GM21786 (cell line): ENCODE data around the gene CD79A.

ENCODE experiments used
- ATAC-seq: cut with Tn5 transposase; IDR thresholded peaks from one replicate; pipeline ENCODE4 v1.9.1; 2021; ENCODE audit not compliant: unreplicated experiment

Gene CD79A

DNA sequence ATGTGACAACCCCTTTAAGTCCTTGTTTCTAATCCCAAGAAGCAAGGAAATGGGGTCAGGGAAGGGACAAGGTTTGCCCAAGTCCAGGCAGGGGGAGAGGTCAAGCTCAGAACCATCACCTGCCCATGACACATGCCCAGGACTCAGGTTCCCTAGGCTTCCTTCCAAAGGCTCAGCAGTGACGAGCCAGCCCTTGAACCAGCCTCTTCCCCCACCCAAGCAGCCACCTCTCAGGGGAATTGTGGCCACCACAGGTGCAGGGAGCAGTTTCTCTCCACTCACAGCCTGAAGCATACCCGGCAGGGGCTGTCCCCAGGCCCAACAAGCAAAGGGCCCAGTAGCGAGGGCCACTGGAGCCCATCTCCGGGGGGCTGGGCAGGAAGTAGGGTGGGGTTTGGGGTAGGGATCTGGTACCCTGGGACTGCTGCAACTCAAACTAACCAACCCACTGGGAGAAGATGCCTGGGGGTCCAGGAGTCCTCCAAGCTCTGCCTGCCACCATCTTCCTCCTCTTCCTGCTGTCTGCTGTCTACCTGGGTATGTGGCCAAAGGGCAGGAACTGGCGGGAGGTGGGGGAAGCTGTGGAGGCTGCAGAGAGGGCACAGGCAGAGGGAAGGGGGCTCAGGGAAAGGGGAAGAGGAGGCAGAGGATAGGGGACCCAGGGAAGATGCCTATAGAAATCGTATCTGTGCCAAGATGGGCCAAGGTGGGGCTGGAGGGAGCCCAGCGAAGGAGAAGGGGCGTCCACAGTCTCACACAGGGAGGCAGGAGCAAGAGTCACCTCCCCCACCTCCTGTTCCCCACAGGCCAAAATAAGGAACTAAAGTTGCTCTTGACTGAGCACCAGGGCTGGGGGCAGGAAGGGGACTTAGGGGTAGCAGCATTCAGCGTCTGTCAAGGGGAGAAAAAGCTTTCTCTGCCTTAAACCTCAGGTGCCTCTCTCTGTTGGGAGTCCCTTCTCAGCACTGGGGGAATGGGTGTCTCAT lies at the start of gene CD79A:
TSS of gene CD79A (plus strand) at position 433 of the 986 bp plus-strand sequence. CDS start at position 459, 26 bp downstream.
- ATAC-seq: peak; percentile 66

DNA sequence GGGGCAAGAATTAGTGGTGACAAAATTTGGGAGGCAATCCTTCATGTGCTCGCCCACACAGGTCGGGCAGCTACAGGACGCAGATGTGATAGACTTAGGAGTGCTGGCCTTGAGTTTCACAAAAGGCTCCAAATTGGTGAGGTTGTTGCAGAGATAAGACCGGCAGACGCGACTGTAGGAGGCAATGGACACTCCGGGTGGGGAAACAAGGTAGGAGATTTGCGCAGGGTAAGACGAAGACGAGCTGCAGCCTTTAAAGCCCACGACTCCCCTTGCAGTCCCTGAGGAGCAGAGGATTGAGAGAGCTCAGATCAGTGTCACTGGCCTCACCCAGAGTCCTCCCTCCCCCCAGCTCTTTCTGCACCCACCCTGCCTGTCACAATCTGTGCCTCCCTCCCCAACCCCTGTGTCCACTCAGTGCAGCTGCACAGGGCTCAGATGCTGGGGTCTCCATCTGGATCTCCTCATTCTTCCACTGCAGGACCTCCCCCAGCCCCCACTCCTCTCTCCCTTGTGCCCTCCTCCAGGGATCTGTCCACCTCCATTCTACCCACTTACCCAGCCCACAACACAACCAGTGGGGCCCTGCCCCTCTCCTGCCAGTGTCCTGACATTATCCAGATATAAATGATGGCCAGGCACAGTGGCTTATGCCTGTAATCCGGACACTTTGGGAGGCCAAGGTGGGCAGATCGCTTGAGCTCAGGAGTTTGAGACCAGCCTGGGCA lies 38.9 kb upstream of the CD79A start:
- ATAC-seq: no peak

DNA sequence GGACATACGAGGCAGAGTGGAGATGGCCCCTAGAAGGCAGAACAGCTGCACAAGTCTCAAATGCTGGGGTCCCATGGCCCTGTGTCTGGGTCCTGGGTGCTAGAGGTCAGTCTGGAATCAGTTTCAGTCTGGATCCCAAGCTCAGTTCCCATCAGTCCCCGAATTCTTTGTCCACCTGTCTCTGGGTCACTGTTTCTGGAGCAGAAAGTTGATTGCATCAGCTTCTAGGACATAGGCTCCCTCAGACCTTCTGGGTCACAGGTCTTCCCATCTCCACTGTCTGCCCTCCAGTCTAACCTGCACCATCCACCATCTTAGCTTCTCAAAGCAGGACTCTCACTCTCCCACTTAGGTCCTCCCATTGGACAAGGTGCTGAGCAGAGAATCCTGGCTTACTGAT lies 37.9 kb upstream of the CD79A start:
- ATAC-seq: no peak

DNA sequence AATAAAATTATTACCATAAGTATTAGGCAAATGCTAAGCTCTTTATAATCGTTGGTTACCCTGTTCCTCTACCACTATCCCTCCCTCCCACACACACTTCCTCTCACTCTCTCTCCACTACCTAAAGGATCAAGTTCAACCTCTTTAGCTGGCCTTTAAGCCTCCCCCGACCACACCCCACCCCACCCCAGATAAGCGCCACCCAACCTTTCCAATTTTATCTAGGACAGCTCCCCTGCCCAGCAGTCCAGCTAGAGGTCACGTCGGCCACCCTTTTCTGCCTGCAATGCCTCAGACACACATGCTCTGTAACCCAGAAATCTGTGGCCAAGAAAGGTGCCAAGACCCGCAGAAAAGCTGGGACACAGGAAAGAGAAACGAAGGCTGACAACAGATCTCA lies 33.7 kb upstream of the CD79A start:
- ATAC-seq: no peak

DNA sequence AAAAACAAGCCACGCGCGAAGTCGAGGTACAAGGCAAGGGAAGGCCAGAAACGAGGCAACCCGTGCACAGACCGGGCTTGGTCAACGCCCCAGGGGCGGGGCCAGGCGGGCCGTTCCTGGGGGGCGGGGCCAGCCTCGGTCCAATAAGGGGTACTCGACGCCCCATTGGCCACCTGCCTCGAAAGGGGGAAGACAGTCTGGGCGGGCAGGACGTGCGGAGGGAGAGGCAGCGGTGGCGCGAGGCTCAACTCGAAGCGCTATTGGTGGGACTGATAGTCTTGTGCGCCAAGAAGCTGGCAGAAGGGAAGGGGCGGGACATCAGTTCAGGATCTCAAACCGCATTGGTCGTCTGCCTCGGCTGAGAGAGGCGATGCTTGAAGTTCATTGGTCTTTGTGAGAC lies 32.5 kb upstream of the CD79A start, which contains the start of gene LYPD4:
TSS of gene LYPD4 (minus strand) at position 83 of the 400 bp plus-strand sequence. CDS start 5,398 bp downstream, outside the sequence.
- no peak for ATAC-seq

DNA sequence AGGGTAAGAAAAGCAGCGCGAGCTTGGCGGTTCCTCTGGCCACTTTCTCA lies 32.3 kb upstream of the CD79A start, which contains the start of gene DMRTC2:
TSS of gene DMRTC2 (plus strand) at position 42 of the 50 bp plus-strand sequence. CDS start 2,387 bp downstream, outside the sequence.
- ATAC-seq: no peak

DNA sequence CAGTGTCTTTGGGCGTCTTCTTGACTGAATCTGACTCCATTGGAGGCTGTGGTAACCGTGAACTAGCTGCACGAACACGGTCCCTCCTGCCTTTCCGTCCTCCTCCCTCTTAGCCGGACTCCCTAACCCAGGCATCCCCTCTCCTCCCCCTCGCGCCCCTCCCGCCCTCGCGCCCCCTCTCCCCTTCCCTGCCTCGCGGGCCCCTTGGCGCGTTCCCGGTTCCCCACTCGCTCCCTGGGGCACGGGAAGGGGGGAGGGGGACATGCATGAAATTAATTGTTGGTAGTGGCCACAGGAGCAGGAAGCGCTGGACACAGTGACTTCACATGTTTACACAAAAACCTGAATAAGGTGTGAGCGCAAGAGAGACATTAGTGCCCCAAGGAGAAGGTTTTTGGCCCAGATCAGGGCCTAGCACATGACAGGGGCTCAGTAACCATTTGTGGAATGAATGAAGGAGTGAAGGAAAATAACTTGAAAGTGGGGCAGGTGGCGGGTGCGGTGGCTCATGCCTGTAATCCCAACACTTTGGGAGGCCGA lies 32.0 kb upstream of the CD79A start:
- no peak for ATAC-seq

DNA sequence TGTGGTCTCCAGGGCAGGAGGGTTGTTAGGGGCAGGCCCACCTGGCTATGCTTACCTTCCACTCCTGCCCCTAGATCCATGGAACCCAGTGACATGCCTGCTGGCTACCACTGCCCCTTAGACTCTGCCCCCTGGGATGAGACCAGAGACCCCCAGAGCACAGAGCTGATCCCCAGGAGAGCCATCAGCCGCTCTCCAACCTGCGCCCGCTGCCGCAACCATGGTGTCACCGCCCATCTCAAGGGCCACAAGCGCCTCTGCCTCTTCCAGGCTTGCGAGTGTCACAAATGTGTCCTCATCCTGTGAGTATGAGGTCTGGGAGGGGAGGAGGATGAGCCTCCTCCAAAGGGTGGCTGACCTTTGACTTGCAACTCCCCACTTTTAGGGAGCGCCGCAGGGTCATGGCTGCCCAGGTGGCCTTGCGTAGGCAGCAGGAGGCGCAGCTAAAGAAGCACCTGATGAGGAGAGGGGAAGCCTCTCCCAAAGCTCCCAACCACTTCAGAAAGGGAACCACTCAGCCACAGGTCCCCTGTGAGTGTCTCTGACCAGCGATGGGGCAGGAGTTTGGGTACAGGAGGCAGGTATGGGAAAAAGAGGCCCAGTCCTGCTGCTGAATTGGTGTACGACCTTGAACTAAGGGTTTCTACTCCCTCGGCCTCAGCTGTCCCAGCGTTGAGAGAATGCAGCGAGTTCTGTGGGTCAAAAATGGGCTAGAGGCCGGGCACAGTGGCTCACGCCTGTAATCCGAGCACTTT lies 29.6 kb upstream of the CD79A start:
- ATAC-seq: no peak

DNA sequence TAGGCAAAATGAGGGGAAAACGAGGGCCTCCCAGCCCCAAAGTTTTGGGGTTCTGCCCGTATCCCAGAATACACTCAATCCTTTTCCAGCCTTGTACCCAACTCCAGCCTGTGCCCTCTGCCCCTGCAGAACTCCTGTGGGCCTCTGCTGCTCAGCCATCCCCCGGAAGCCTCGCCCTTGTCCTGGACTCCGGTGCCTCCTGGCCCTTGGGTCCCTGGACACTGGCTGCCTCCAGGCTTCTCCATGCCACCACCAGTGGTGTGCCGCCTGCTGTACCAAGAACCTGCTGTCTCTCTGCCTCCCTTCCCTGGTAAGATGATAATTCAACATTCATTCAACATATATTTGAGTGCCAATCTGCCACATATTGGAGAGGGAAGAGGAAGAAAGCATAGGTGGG lies 28.4 kb upstream of the CD79A start:
- ATAC-seq: no peak

DNA sequence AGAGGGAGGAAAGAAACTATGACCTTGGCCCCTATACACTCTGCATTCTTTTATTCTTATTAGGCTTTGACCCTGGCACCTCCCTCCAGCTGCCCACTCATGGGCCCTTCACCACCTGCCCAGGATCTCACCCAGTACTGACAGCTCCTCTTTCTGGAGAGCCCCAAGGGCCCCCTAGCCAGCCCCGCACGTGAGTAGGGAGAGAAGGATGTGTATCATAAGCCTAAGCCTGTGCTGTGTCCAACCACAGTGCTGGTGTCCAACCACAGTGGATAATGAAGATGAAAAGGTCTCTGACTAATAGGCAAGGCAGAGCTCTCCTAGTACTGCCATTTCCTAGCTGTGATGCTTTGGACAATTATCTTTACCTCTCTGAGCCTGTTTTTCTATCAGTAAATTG lies 28.0 kb upstream of the CD79A start:
- ATAC-seq: no peak

DNA sequence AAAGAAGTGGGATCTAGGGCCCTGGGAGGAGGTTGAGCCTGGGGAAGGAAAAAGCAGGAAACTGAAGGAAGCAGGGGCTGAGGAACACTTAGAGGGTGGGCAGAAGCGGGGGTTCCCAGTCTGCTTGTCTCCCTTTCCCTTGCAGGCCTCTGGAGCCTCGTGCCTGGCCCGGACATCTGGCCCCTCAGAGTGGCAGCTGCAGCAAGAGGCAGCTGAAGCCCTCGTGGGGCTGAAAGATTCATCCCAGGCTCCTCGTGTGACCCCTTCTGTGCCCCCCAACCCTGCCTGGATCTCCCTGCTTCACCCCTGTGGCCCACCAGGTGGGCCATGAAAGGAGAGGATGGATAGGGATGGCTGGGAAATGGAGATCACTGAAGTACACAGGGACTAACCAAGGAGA lies 26.7 kb upstream of the CD79A start:
- no peak for ATAC-seq

DNA sequence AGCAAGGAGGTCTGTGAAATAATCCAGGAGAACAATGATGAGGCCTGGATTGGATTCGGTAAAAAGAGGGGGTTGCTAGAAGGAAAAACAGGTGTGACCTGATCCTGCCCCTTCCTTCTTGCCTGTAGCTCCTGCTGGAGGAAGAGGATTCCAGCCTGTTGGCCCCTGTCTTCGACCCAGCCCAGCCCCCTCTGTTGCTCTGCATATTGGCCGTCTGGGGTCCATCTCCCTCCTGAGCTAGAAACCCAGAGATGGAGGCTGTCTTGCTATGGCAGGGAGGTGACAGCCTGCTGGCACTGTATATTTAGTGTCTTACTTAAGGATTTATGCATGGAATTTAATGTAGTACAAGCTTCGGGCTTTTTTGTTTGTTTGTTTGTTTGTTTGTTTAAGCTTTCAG lies 25.6 kb upstream of the CD79A start:
- ATAC-seq: no peak

DNA sequence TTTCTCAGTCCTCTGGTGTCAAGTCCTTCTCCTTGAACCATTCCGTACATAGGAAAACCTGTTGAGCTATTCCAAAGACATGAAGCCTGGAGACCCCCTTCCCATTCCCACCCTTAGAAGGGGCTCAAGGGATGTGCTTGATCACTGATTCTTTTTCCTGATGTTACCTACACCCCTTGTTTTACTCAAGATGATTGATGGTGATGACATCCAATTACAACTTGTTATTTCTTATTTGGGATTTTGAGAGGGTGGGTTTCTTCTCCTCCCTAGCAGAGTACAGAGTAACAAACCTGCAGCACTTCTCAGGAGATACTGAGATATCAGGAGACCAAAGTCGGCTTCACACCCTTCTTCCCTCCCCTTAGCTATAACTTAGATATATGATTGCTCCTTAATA lies 23.7 kb upstream of the CD79A start:
- no peak for ATAC-seq

DNA sequence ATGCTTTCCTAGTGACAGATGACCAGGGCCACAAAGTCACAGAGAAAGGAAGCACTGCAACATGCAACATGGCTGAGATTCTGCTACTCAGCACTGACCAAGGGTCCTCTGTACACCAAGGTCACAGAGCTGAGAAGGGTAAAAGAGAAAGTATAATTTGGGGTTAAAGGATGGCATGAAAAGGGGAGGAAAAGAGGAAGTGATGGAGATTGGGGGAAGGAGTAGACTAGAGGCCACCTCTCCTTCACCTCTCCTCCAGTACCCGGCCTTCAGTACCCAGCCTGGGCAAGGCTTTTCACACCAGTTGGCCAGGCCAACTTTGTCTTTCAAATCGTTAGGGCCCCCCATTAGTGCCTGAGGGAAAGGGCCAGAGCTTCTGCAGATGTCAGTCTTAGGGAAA lies 23.3 kb upstream of the CD79A start:
- ATAC-seq: no peak

DNA sequence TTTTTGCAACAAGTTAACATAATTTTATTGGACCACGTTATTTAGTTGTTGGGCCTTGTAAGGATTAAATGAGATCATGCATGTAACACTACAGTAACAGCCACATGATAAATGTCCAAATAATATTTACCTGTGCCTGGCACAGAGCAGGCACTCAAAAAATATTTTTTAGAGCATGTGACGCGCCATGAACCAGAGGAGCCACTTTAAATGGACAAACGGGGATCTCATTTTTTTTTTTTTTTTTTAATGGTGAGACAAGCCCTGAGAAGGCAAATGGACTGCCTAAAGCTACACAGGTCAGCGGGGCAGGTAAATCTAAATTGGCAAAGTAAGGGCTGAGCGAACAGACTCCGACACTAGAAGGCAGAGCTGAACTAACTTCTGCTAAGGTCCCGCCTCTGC lies 17.9 kb upstream of the CD79A start:
- ATAC-seq: no peak

DNA sequence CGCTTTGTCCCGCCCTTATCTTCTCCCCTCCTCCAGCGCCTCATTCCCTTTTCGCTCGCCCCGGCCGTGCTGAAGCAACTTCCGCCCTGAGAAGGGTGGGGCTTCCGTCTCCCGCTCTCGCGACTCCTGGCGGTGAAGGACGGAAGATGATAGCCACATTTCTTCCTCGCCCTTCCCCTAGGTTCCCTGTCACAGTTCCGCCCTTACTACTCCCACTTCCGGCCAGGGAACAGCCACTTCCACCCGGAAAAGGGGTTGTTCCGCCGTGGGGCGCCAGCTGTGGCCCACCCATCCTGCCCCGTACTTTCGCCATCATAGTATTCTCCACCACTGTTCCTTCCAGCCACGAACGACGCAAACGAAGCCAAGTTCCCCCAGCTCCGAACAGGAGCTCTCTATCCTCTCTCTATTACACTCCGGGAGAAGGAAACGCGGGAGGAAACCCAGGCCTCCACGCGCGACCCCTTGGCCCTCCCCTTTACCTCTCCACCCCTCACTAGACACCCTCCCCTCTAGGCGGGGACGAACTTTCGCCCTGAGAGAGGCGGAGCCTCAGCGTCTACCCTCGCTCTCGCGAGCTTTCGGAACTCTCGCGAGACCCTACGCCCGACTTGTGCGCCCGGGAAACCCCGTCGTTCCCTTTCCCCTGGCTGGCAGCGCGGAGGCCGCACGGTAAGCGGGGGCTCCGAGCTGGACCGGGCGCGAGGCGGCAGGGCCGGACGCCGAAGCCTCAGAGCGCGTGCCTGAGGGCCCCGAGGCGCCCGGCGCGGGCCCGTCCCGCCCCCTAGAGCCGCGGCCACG lies 17.3 kb upstream of the CD79A start, which contains the start of gene RPS19:
TSS of gene RPS19 (plus strand) at position 638 of the 801 bp plus-strand sequence. CDS start 520 bp downstream, outside the sequence.
- ATAC-seq: peak; percentile 75

DNA sequence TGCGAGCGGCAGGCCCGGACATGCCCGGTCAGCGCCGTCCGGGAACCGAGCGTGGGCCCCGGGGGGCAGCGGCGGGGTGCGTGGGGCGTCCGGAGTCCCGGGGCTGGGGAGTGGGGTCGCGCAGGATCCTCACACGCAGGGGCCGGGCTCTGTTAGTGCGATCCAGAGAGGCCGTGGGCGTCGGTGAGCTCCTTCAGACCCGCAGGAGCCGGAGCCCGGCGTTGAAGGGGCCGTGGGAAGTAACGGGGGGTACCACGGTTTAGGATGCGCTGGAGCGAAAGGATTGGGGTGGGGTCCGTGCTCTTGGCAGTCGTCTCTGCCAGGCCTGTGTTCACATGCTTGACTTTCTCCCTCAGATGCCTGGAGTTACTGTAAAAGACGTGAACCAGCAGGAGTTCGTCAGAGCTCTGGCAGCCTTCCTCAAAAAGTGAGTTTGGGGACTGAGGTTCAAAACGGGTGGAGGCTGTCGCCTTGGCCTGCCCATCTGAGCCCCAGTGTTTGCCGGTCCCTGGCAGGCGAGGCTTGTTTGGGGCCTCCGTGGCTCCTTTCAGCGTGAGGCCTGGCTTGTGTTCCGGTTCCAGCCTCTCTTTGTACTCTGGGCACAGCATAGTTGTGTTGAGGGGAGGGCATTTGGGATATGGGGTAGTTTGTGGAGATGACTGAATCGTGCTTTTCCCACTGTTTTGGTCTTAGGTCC lies 16.5 kb upstream of the CD79A start:
- ATAC-seq: peak; percentile 15

DNA sequence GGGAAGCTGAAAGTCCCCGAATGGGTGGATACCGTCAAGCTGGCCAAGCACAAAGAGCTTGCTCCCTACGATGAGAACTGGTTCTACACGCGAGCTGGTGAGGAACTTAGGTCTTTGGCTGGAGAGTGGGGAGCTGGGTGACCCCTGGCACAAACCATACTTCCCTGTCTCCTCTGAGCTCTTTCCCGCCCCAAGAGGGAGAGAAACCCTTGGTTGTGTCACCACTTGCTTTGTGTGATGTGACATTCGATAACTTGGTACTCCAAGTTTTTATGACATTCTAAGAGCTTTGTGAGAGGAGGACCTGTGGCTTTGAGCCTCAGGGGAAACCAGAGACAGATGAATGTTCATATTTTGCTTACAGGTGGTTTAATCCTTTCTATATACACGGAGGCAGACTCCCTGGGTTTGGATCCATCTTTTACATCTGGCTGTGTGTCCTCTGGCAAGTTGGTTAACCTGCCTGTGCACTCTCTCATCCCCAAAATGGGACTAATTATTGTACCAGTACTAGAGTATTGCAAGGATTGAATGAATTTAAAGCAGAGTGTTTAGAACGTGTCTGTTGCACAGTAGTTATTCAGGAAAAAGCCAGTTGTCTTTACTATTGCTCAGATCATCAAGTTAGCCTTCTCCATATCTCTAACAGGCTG lies 15.8 kb upstream of the CD79A start:
- no peak for ATAC-seq

DNA sequence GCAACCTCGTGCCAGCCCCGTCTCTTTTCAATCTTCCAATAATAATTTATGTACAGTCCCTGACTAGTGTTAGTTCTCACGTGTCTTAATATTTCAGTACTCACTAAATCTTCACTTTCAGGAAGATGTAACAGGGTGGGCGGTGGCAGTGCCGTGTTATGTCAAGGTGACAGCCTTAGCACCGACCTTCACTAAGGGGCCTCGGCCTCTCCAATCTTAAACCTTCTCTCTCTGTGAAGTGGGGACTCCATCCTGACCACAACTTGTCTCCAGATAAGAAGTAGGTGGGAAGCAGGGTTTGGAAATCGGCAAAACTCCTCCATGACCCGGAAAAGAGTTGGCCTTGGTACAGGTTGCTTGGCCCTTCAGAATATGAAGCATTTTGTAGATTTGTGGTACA lies 15.2 kb upstream of the CD79A start:
- no peak for ATAC-seq
